Cerebellar nuclear complex (tissue), 1 donor: ENCODE measurements around the gene HPD.

Experiments
- DNase-seq, 2 experiments: peaks; one replicate each; lab custom pipeline; 2025; lab: John Stamatoyannopoulos, UW

The HPD gene

GRCh38 chr12:121828826-121829225 lies 29.8 kb downstream of the HPD start:
- DNase-seq, result no peak

DNA sequence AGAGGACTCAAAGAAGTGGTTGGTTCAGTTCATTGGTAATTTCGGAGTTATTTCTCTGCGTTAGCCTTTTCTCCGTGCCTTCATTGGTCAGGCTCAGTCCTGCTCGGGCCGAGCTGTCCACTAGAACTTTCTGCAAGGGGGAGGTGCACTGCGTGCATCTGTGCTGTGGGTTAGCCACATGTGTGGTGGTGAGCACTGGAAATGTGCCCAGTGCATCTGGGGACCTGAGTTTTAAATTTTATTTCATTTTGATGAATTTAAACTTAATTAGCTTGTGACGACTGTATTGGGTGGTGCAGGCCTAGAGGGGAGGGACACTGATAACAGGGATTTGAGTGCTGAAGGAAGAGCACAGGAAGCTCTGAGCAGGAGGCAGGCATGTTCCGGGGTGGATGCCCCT lies 30.4 kb downstream of the HPD start:
- DNase-seq, result no peak

- no peak for DNase-seq
These were observed 31.1 kb downstream of the HPD start for GRCh38 chr12:121827351-121828099.

- DNase-seq, result no peak
These were observed 32.1 kb downstream of the HPD start for GRCh38 chr12:121826318-121827150.

- no peak for DNase-seq
These were observed 33.6 kb downstream of the HPD start for GRCh38 chr12:121825041-121825523.

GRCh38 chr12:121823727-121824115 lies 34.9 kb downstream of the HPD start:
- no peak for DNase-seq

DNA sequence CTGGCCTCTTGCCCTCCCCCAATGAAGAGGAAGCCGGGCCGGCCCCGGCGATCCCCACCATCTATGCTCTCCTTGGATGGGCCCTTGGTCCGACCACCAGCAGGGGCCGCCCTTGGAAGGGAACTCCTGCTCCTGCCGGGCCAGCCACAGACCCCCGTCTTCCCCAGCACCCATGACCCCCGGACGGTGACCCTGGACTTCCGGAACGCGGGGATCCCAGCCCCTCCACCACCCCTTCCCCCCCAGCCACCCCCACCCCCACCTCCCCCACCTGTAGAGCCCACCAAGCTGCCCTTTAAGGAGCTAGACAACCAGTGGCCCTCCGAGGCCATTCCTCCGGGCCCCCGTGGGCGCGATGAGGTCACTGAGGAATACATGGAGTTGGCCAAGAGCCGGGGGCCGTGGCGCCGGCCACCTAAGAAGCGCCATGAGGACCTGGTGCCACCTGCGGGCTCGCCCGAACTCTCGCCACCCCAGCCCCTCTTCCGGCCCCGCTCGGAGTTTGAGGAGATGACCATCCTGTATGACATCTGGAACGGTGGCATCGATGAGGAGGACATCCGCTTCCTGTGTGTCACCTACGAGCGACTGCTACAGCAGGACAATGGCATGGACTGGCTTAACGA lies 35.4 kb downstream of the HPD start:
- no peak for DNase-seq

DNA sequence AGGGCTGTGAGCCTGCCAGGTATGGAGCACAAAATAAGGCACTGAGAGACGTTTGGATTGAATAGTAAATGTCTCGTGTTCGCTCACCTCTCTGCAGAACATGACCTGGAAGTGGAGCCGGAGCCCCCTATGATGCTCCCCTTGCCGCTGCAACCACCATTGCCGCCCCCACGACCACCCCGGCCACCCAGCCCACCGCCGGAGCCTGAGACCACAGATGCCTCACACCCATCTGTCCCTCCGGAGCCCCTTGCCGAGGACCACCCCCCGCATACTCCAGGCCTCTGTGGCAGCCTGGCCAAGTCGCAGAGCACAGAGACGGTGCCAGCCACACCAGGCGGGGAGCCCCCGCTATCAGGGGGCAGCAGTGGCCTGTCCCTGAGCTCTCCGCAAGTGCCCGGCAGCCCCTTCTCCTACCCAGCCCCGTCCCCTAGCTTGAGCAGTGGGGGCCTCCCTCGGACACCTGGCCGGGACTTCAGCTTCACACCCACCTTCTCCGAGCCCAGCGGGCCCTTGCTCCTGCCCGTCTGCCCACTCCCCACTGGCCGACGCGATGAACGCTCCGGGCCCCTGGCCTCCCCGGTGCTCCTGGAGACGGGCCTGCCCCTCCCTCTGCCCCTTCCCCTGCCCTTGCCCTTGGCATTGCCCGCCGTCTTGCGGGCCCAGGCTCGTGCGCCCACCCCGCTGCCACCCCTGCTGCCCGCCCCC lies 36.1 kb downstream of the HPD start:
- no peak for DNase-seq

DNA sequence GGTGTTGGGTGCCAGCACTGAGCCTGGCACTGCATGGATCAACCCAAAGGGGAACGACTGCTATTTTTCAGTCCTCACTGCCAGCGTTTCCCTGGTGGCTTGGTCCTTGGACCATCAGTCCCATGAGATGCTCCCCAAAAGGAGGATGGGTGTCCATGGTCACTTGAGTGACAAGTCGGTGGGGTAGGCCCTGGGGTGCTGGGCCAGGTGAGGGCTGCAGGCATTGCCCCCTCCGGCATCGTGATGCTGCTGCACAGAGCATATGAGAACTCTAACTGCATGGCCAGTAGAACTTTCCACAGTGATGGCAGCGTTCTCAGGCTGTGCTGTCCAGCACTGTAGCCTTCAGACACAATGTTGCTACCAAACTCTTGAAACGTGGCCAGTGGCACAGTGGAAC lies 38.6 kb downstream of the HPD start:
- DNase-seq, result no peak

DNA sequence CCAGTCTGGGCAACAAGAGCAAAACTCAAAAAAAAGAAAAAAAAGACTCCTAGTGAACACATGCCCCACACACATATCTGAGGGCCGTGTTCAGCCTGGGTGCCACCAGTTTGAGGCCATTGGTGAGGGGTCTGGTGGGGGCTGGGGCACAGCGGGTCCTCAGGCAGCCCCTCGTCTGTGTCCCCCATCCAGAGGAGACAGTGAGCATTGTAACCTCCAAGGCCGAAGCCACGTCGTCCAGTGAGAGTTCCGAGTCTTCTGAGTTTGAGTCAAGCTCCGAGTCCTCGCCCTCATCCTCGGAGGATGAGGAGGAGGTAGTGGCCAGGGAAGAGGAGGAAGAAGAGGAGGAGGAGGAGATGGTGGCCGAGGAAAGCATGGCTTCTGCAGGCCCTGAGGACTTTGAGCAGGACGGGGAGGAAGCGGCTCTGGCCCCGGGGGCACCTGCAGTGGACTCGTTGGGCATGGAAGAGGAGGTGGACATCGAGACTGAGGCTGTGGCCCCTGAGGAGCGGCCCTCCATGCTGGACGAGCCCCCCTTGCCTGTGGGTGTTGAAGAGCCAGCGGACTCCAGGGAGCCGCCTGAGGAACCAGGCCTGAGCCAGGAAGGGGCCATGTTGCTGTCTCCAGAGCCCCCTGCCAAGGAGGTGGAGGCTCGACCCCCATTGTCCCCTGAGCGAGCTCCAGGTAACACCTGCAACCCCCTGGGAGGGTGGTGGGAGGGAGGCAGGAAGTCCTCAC lies 39.3 kb downstream of the HPD start:
- no peak for DNase-seq

DNA sequence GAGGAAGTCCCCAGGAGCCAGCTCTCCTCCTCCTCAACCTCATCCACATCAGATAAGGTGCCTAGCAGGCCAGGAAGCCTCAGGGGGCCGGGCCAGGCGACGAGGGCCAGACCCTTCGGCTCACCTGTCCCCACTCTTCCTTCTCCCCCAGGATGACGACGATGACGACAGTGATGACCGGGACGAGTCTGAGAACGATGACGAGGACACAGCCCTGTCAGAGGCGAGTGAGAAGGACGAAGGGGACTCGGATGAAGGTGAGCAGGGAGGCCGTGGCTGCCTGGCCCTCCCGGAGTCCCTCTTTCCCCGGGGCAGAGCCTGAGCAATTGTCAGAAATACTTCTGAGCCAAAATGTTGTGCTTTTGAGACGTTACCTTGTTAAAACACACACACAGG lies 41.0 kb downstream of the HPD start:
- DNase-seq, result no peak

DNA sequence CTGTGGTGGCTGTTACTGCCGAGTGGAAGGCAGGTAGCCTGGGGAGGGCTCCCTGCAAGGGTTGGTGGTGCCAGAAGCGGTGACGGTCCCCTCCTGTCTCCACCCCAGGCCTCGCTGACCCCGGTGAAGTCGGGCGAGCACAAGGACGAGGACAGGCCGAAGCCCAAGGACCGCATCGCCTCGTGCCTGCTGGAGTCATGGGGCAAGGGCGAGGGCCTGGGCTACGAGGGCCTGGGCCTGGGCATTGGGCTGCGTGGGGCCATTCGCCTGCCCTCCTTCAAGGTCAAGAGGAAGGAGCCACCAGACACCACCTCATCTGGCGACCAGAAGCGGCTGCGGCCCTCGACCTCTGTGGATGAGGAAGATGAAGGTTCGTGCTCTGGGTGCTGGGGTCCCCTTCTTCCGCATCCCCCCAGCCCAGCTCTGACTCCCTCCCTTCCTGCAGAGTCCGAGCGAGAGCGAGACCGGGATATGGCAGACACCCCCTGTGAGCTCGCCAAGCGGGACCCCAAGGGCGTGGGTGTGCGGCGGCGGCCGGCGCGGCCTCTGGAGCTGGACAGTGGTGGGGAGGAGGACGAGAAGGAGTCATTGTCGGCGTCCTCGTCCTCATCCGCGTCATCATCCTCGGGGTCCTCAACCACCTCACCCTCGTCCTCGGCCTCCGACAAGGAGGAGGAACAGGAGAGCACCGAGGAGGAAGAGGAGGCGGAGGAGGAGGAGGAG lies 41.6 kb downstream of the HPD start:
- DNase-seq, result no peak

GRCh38 chr12:121815263-121815662 lies 43.4 kb downstream of the HPD start:
- no peak for DNase-seq

DNA sequence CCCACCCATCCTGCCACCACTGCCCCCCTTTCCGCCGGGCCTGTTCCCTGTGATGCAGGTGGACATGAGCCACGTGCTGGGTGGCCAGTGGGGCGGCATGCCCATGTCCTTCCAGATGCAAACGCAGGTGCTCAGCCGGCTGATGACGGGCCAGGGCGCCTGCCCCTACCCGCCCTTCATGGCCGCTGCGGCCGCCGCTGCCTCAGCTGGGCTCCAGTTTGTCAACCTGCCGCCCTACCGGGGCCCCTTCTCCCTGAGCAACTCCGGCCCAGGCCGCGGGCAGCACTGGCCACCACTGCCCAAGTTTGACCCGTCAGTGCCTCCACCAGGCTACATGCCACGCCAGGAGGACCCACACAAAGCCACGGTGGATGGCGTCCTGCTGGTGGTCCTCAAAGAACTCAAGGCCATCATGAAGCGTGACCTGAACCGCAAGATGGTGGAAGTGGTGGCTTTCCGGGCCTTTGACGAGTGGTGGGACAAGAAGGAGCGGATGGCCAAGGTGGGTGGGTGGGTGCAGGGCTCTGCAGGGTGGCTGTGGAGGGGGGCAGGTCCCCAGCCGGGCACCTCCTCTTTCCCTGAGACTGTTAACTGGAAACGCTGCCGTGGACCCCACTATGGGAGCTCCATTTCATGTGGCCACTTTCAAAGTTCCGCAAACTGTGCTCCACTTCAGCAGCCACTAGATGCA lies 44.1 kb downstream of the HPD start:
- DNase-seq, result no peak

GRCh38 chr12:121813951-121814350 lies 44.7 kb downstream of the HPD start:
- DNase-seq, result no peak

GRCh38 chr12:121812921-121813896 lies 45.5 kb downstream of the HPD start:
- no peak for DNase-seq

GRCh38 chr12:121812320-121812871 lies 46.3 kb downstream of the HPD start:
- DNase-seq, result peak; percentile 38 to 43

DNA sequence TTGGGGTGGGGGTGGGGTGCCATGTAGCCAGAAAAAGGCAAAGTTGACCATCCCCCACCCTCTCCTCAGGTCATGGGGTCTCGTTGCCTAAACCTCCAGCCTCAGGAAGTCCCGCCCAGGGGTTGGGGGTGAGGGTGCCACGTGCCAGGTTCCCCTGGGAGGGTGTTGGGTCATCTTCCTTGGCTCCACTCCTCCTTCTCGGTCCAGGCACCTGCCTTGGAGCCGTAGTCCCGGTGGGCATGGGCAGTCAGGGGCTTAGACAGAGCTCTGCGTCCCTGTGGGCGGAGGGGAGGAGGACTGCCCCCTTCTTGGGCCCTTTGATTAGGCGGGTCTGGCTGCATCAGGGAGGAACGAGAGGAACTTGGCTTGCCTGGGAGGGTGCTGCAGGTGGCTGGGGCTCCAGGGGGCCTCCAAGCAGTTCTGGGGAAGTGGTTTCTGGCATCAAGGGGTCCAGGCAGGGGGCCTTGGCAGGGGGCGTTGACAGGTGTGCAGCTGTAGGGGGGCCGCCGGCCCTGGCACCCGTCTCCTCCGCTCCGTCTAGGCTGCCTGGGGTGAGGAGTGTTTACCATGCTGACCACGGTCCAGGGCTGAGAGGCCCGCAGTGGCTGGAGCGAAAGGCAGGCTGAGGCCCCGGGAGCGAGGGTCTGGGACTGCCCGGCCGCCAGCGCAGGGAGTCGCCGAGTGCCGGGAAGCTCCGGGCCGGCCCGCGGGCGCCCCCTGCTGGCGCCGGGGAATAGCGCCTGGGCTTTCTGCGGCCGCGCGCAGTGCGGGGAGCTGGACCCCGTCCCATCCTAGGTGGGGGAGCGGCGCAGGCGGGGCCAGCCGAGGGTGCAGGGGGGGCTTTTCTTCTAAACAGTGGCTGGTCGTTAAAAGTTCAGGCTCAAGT lies 47.0 kb downstream of the HPD start:
- no peak for DNase-seq
